HG02970 (cell line): ENCODE data around the gene LRRC73.
"Not testable (repeated sequence)": the region's sequence is repeated elsewhere in the genome, so short reads cannot be mapped to it uniquely, and the experiment has no call there.

ENCODE experiments used
- ATAC-seq: cut with Tn5 transposase; IDR thresholded peaks from one replicate; pipeline ENCODE4 v1.9.1; 2021; ENCODE audit warnings: mild to moderate bottlenecking, moderate library complexity, moderate number of reproducible peaks; ENCODE audit not compliant: unreplicated experiment, low FRiP score

Gene LRRC73

GRCh38 chr6:43509984-43510826, at the start of gene LRRC73:
Gene LRRC73 (minus strand): TSS chr6:43510346. CDS start chr6:43509785, 561 bp downstream.
- ATAC-seq = no peak

GRCh38 chr6:43559328-43559727, 49.2 kb upstream of the LRRC73 start:
- no peak for ATAC-seq

GRCh38 chr6:43557620-43558019, 47.5 kb upstream of the LRRC73 start:
- not testable (repeated sequence) for ATAC-seq

- ATAC-seq = no peak
Observed at GRCh38 chr6:43547222-43547621, 37.1 kb upstream of the LRRC73 start.

- ATAC-seq = no peak
Observed at GRCh38 chr6:43544461-43544860, 34.3 kb upstream of the LRRC73 start.

- no peak for ATAC-seq
Observed at GRCh38 chr6:43541774-43542471, 31.8 kb upstream of the LRRC73 start.

- ATAC-seq = no peak
Observed at GRCh38 chr6:43540507-43540906, 30.4 kb upstream of the LRRC73 start.

GRCh38 chr6:43539409-43539808, 29.3 kb upstream of the LRRC73 start:
- not testable (repeated sequence) for ATAC-seq

GRCh38 chr6:43538986-43539385, 28.8 kb upstream of the LRRC73 start:
- ATAC-seq = not testable (repeated sequence)

- no peak for ATAC-seq
Observed at GRCh38 chr6:43532201-43532600, 22.1 kb upstream of the LRRC73 start.

- no peak for ATAC-seq
Observed at GRCh38 chr6:43524483-43524961, 14.4 kb upstream of the LRRC73 start.

GRCh38 chr6:43523284-43523683, 13.1 kb upstream of the LRRC73 start:
- ATAC-seq = no peak

- ATAC-seq = no peak
Observed at GRCh38 chr6:43522547-43523261, 12.6 kb upstream of the LRRC73 start.

- no peak for ATAC-seq
Observed at GRCh38 chr6:43521836-43522235, 11.7 kb upstream of the LRRC73 start.

GRCh38 chr6:43520097-43520496, 10.0 kb upstream of the LRRC73 start:
- ATAC-seq = no peak

- ATAC-seq = no peak
Observed at GRCh38 chr6:43517505-43518357, 7.6 kb upstream of the LRRC73 start.

GRCh38 chr6:43516697-43517504, 6.8 kb upstream of the LRRC73 start, which contains the start of the genes POLR1C and YIPF3:
Gene POLR1C (plus strand): TSS chr6:43517089. CDS start chr6:43517110, 21 bp downstream.
Gene YIPF3 (minus strand): TSS chr6:43516926. CDS start chr6:43516807, 119 bp downstream.
- ATAC-seq = peak; percentile 89

- no peak for ATAC-seq
Observed at GRCh38 chr6:43516367-43516696, 6.2 kb upstream of the LRRC73 start.

GRCh38 chr6:43515808-43516207, 5.7 kb upstream of the LRRC73 start:
- ATAC-seq = no peak
